Lung (tissue), 12 donors: ENCODE data around the gene MMADHC. TPM values are rescaled to one million over a fixed set of nuclear protein-coding genes. Genes with fewer than 3 reads are reported as not detected.

ENCODE experiments used
- ATAC-seq: fragments of 200-7000 bp; cut with Tn5 transposase; one replicate; pipeline ENCODE4 v1.9.1; 2020; ENCODE audit warnings: moderate number of reproducible peaks; ENCODE audit not compliant: insufficient read depth, low FRiP score
- DNase-seq, 3 donors: peaks; one replicate each; pipeline ENCODE4 v3.0.0-alpha.2; 2013 to 2017
- H3K27ac ChIP-seq, 2 donors: one replicate each; pipeline ENCODE4 v1.5.1; 2013; ENCODE audit warnings: mild to moderate bottlenecking in 2 of 2, moderate library complexity in 2 of 2, control low read depth in 1 of 2, inconsistent platforms in 1 of 2, low read depth in 1 of 2, low read length in 1 of 2
- H3K27me3 ChIP-seq, 3 donors: one replicate each; pipeline ENCODE4 v1.5.1; 2013; ENCODE audit warnings: low read length in 2 of 3; ENCODE audit not compliant: control insufficient read depth in 3 of 3, insufficient read depth in 3 of 3
- H3K36me3 ChIP-seq, 4 donors: one replicate each; pipeline ENCODE4 v1.5.1; 2013; ENCODE audit warnings: low read length in 4 of 4, mild to moderate bottlenecking in 1 of 4, moderate library complexity in 1 of 4; ENCODE audit not compliant: control insufficient read depth in 4 of 4, insufficient read depth in 4 of 4
- H3K4me1 ChIP-seq, 5 donors: one replicate each; pipeline ENCODE4 v1.5.1; 2013; ENCODE audit warnings: low read length in 5 of 5, mild to moderate bottlenecking in 2 of 5, moderate library complexity in 1 of 5; ENCODE audit not compliant: control insufficient read depth in 5 of 5, insufficient read depth in 5 of 5
- H3K4me3 ChIP-seq: one replicate; pipeline ENCODE4 v1.5.1; 2013; ENCODE audit warnings: mild to moderate bottlenecking, control low read depth, moderate library complexity
- H3K9ac ChIP-seq, 2 donors: one replicate each; pipeline ENCODE4 v1.5.1; 2013; ENCODE audit warnings: low read length in 2 of 2, control low read depth in 1 of 2; ENCODE audit not compliant: insufficient read depth in 1 of 2
- H3K9me3 ChIP-seq, 4 donors: one replicate each; pipeline ENCODE4 v1.5.1; 2013; ENCODE audit warnings: low read length in 3 of 4, mild to moderate bottlenecking in 1 of 4, moderate library complexity in 1 of 4; ENCODE audit not compliant: control insufficient read depth in 4 of 4, insufficient read depth in 3 of 4
- CTCF ChIP-seq: IDR thresholded peaks from 2 replicates; pipeline ENCODE4 v1.5.1; 2012; ENCODE audit warnings: mild to moderate bottlenecking; ENCODE audit errors: control extremely low read depth, extremely low read depth
- WGBS, 2 donors: extraction: QIAGEN DNeasy Blood & Tissue Kit; methylation state at CpG; one replicate each; pipeline ENCODE4 v1.1.7; 2013; 5-methylcytosine and 5-hydroxymethylcytosine counted together
- polyA plus RNA-seq, 2 donors: library from polyadenylated mRNA; stranded (reverse); fragments of 200-250 nt; gene quantifications; one replicate each; pipeline ENCODE4 v1.2.1, GENCODE V29; 2013
- total RNA-seq, 2 donors: library from RNA; depleted of rRNA in 1 of 2; stranded (reverse); fragments of >200 nt in 1 of 2; gene quantifications; one replicate each; pipeline ENCODE4 v1.2.1, GENCODE V29; 2014 to 2021
- donor health status: control.
- donor health status: control.
- donor health status: Bipolar disorder and iron deficiency.
- donor health status: healthy.
- donor health status: DM: yes; HTN: yes; CAD: no.

The MMADHC gene
- total and polyA plus RNA-seq, 4 donors: 34.1 to 101 (median 78.7) TPM

GRCh38 chr2:149597668-149598326, 10.2 kb upstream of the MMADHC start:
- DNase-seq (peak; percentile 74 to 92 (median 89)), ATAC-seq (peak; percentile 68)
- Histone ChIP-seq H3K4me1 (peaks cover 0 to 12% (median 0%) of the 10 kb centered on the region in 5 donors), H3K27me3 (no peaks in the 10 kb centered on the region), H3K27ac (no peak overlapping the region), H3K9me3 (no peaks in the 10 kb centered on the region), H3K4me3 (no peak overlapping the region), H3K9ac (peak overlapping the region in 1 of 2 donors; percentile 7), H3K36me3 (no peaks in the 10 kb centered on the region)
- WGBS, 2 donors: 32 to 40% methylated on average over 13 of the region's 13 CpGs
- TF ChIP-seq CTCF: peak; percentile 81

- Histone ChIP-seq H3K27ac (no peak overlapping the region), H3K4me1 (peaks cover 0 to 12% (median 0%) of the 10 kb centered on the region in 5 donors), H3K4me3 (no peak overlapping the region), H3K36me3 (no peaks in the 10 kb centered on the region), H3K9ac (peak overlapping the region in 1 of 2 donors; percentile 7), H3K27me3 (no peaks in the 10 kb centered on the region), H3K9me3 (no peaks in the 10 kb centered on the region)
- ATAC-seq (no peak), DNase-seq (no peak)
- no peak for TF ChIP-seq CTCF
- 36 to 40% methylated on average over 7 of the region's 7 CpGs for WGBS, 2 donors
These were observed 9.6 kb upstream of the MMADHC start for GRCh38 chr2:149597050-149597667.

- ATAC-seq (no peak), DNase-seq (no peak)
- no peaks in the 10 kb centered on the region for H3K27me3 ChIP-seq
- H3K9ac ChIP-seq: no peak overlapping the region
- 92 to 96% methylated on average over 7 of the region's 7 CpGs for WGBS, 2 donors
- peaks cover 0 to 12% (median 0%) of the 10 kb centered on the region in 5 donors for H3K4me1 ChIP-seq
- H3K27ac ChIP-seq: no peak overlapping the region
- H3K4me3 ChIP-seq: no peak overlapping the region
- TF ChIP-seq CTCF: no peak
- H3K36me3 ChIP-seq: no peaks in the 10 kb centered on the region
- H3K9me3 ChIP-seq: no peaks in the 10 kb centered on the region
These were observed 8.9 kb upstream of the MMADHC start for GRCh38 chr2:149596471-149596870.
